ENCODE results near the gene KRT40. TPM values are rescaled to one million over a fixed set of nuclear protein-coding genes. Genes with fewer than 3 reads are reported as not detected.

The KRT40 gene
- total and polyA plus RNA-seq, 2 of the 8 experiments (the other 6 are each of a cell fraction or from before 2014, with no cell fraction given) = not detected

GRCh38 chr17:40981115-40981514, 3.0 kb downstream of the KRT40 start:
- H3K18ac ChIP-seq (ENCODE audit: extremely low read depth, low read length) = no peak overlapping the region
- H3K36me3 ChIP-seq (ENCODE audit: control insufficient read depth in 2 of 4, insufficient read depth in 4 of 4, low read length in 3 of 4) = no peaks in the 10 kb centered on the region
- H2BK5ac ChIP-seq (ENCODE audit: low read depth, low read length) = no peak overlapping the region
- no peak overlapping the region for H2BK12ac ChIP-seq (ENCODE audit: low read depth, low read length)
- ChIA-PET POLR2A (ENCODE audit: partially characterized antibody) (no interaction called here), CTCF (ENCODE audit: partially characterized antibody) (interaction anchor here (0.8 to 5.4 kb wide), 4 partner anchors 18 to 342 kb away, joined by 3 to 34 read pairs (median 4); no protein-coding TSS in a partner anchor)
- no peak overlapping the region for H4K5ac ChIP-seq (ENCODE audit: insufficient read length, low read depth, low read length)
- DNase-seq (ENCODE audit: low read depth in 1 of 2, low spot score in 2 of 2) = no peak
- H3K23me2 ChIP-seq (ENCODE audit: low read depth, low read length) = no peaks in the 10 kb centered on the region
- no peak overlapping the region for H3K56ac ChIP-seq (replicated peaks; ENCODE audit: insufficient read length, low read depth, low read length)
- H2BK15ac ChIP-seq (ENCODE audit: low read length) = no peak overlapping the region
- H3K14ac ChIP-seq (ENCODE audit: insufficient read length) = no peak overlapping the region
- no peak overlapping the region for H2AFZ ChIP-seq (ENCODE audit: low read length)
- no peaks in the 10 kb centered on the region for H3K9me3 ChIP-seq (ENCODE audit: insufficient read depth in 2 of 2, low read depth in 1 of 2, low read length in 1 of 2)
- H2AK5ac ChIP-seq (ENCODE audit: low read depth, low read length) = no peak overlapping the region
- no peak overlapping the region for H4K91ac ChIP-seq (replicated peaks; ENCODE audit: insufficient read length, low read length)
- no peak overlapping the region for H3K9ac ChIP-seq (replicated peaks in 1 of 4; ENCODE audit: extremely low read depth in 1 of 4, low read depth in 3 of 4, low read length in 3 of 4)
- H3K27me3 ChIP-seq (replicated peaks in 1 of 4; ENCODE audit: control insufficient read depth in 3 of 4, extremely low read depth in 1 of 4, insufficient read depth in 3 of 4, low read length in 3 of 4) = no peaks in the 10 kb centered on the region
- 98% methylated on average over 5 of the region's 5 CpGs; no CpG with 5 or more reads in 1 of the 2 experiments for WGBS, 2 experiments (ENCODE audit: extremely low coverage in 1 of 2, insufficient coverage in 1 of 2, insufficient read length in 1 of 2, insufficient replicate concordance in 2 of 2, low coverage in 1 of 2, low lambda C conversion rate in 2 of 2, missing lambda C conversion rate in 1 of 2)
- H3K23ac ChIP-seq (ENCODE audit: insufficient read length) = no peak overlapping the region
- no peak overlapping the region for H2BK120ac ChIP-seq (replicated peaks; ENCODE audit: low read depth, low read length)
- no peaks in the 10 kb centered on the region for H3K79me1 ChIP-seq (ENCODE audit: low read depth, low read length)
- peaks cover 3 to 8% (median 6%) of the 10 kb centered on the region in 4 experiments; a peak in 4 of 7 replicates for H3K4me1 ChIP-seq (replicated peaks in 1 of 4; ENCODE audit: control insufficient read depth in 3 of 4, insufficient read depth in 4 of 4, low read length in 3 of 4)
- H3K79me2 ChIP-seq (ENCODE audit: control insufficient read depth in 1 of 2, insufficient read depth in 2 of 2, low read length in 2 of 2) = no peaks in the 10 kb centered on the region
- H3K4me2 ChIP-seq (ENCODE audit: insufficient read depth in 1 of 2, low read depth in 2 of 2, low read length in 2 of 2) = no peak overlapping the region
- no peak for FAIRE-seq
- TF ChIP-seq ATF3 (IDR thresholded peaks at IDR 0.05; ENCODE audit: insufficient read depth, low read depth, low read length) (no peak), SP1 (IDR thresholded peaks at IDR 0.05; ENCODE audit: low read depth, low read length) (no peak)
- no peak overlapping the region for H2BK20ac ChIP-seq (ENCODE audit: low read length)
- H4K8ac ChIP-seq (ENCODE audit: extremely low read depth, insufficient read depth, low read length) = no peak overlapping the region
- H3K27ac ChIP-seq (ENCODE audit: low read depth, low read length) = no peak overlapping the region
- no peaks in the 10 kb centered on the region for H4K20me1 ChIP-seq (replicated peaks in 1 of 2; ENCODE audit: control insufficient read depth in 1 of 2, insufficient read depth in 2 of 2, low read length in 2 of 2)
- H3K4me3 ChIP-seq (ENCODE audit: extremely low read depth in 1 of 4, insufficient read depth in 2 of 4, low read depth in 3 of 4, low read length in 4 of 4) = no peak overlapping the region
- peak overlapping the region; percentile 74 for H3K4ac ChIP-seq (replicated peaks; ENCODE audit: insufficient read length, low read depth, low read length)

Measured in H1 (cell line).